Activated CD8-positive, alpha-beta T cell treated with anti-CD3 and anti-CD28 coated beads for 36 hours (primary cell): Measurements from ENCODE around the gene CCDC102B. TPM values are rescaled to one million over a fixed set of nuclear protein-coding genes. Genes with fewer than 3 reads are reported as not detected.

Source experiments
- ATAC-seq: fragments of 200-7000 bp; cut with Tn5 transposase; one replicate; pipeline ENCODE4 v1.10.0; 2021; ENCODE audit warnings: mild to moderate bottlenecking, moderate library complexity
- CTCF ChIA-PET: fragments of 350-600 bp; sonication (Branson Sonifier 250); formaldehyde crosslinking; loops from one replicate; lab custom pipeline; 2021; ENCODE audit warnings: antibody characterized with exemption; lab: Charles Lee
- POLR2A ChIA-PET: fragments of 350-600 bp; sonication (Branson Sonifier 250); formaldehyde crosslinking; loops from one replicate; lab custom pipeline; 2021; ENCODE audit warnings: antibody characterized with exemption; lab: Charles Lee
- DNase-seq: peaks from one replicate; pipeline ENCODE4 v3.0.0-alpha.2; 2020
- H3K27ac Mint-ChIP-seq: one replicate; pipeline ENCODE4 v1.8.0; 2021; ENCODE audit warnings: mild to moderate bottlenecking, mixed read lengths
- H3K27me3 Mint-ChIP-seq: one replicate; pipeline ENCODE4 v1.8.0; 2021; ENCODE audit warnings: mixed read lengths
- H3K36me3 Mint-ChIP-seq: one replicate; pipeline ENCODE4 v1.8.0; 2021; ENCODE audit warnings: low read depth, mixed read lengths
- H3K4me1 Mint-ChIP-seq: one replicate; pipeline ENCODE4 v1.8.0; 2021; ENCODE audit warnings: low read depth, mixed read lengths
- H3K4me3 Mint-ChIP-seq: one replicate; pipeline ENCODE4 v1.8.0; 2021; ENCODE audit warnings: mild to moderate bottlenecking, moderate library complexity, mixed read lengths
- H3K9me3 Mint-ChIP-seq: one replicate; pipeline ENCODE4 v1.8.0; 2021; ENCODE audit warnings: mixed read lengths
- CTCF ChIP-seq: fragments of 200-600 bp; IDR thresholded peaks from one replicate; pipeline ENCODE4 v1.8.0; 2022; ENCODE audit warnings: antibody characterized with exemption, mild to moderate bottlenecking
- intact Hi-C: fragments of 100-400 bp; cut with micrococcal nuclease; formaldehyde crosslinking; loops from one replicate; pipeline ENCODE4 v1.10.0; 2022
- total RNA-seq, 2 experiments: library from RNA; stranded (reverse); gene quantifications; one replicate each; pipeline ENCODE4 v1.2.3, GENCODE V29; 2021

CCDC102B gene
- total RNA-seq, 2 experiments from 2014 or later = 0.95 to 2.1 TPM

DNA sequence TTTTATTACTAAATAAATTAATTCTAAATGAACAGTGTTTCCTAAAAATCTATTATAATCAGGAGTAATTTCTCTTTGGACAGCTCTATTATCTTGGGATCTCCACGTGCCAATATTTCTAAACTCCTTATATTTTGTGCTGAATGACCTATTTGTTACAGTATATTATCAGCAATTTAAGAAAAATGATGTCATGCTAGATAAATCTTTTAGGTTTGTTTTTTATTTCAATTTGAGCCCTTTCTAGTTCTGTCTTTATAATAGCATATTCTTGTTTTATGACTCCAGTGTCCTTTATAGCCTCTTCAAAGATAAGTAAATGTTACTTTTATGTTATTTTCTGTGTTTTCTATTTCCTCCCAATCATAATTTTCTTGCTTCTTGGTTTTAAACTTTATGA, 269.2 kb downstream of the CCDC102B start:
- ATAC-seq (no peak), DNase-seq (no peak)
- H3K27me3 Mint-ChIP-seq = no peaks in the 10 kb centered on the region
- H3K4me1 Mint-ChIP-seq = no peaks in the 10 kb centered on the region
- ChIA-PET POLR2A (interaction anchor here (1.5 kb wide), 1 partner anchor 17 kb away, joined by 3 read pairs; no protein-coding TSS in a partner anchor), CTCF (no interaction called here)
- intact Hi-C loops = no loop called here
- no peak overlapping the region for H3K27ac Mint-ChIP-seq
- H3K9me3 Mint-ChIP-seq = no peaks in the 10 kb centered on the region
- no peaks in the 10 kb centered on the region for H3K36me3 Mint-ChIP-seq
- H3K4me3 Mint-ChIP-seq = no peak overlapping the region
- no peak for TF ChIP-seq CTCF

GRCh38 chr18:69071680-69072079, 273.8 kb downstream of the CCDC102B start:
- H3K4me3 Mint-ChIP-seq = no peak overlapping the region
- H3K4me1 Mint-ChIP-seq = no peaks in the 10 kb centered on the region
- no peaks in the 10 kb centered on the region for H3K27me3 Mint-ChIP-seq
- no peak overlapping the region for H3K27ac Mint-ChIP-seq
- H3K36me3 Mint-ChIP-seq = no peaks in the 10 kb centered on the region
- ATAC-seq (no peak), DNase-seq (no peak)
- ChIA-PET CTCF (no interaction called here), POLR2A (no interaction called here)
- no peaks in the 10 kb centered on the region for H3K9me3 Mint-ChIP-seq
- intact Hi-C loops = no loop called here
- no peak for TF ChIP-seq CTCF

DNA sequence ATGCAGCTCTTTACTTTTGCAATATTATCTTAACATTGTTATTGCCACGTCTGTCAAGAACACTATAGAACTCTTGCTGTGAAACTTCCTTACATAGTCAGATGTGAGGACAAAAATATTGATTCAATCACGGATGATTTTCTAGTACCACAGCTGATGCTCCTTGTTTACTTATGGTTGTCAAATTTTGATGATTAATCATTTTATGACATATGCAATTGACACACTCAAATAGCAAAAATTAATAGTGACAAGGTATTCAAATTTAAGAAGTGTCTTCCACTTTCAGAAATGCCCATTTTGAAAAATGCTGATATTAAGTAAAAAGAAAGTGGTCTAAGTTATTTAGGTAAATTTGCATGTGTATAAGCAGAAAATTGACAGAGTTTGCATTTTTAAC, 284.0 kb downstream of the CCDC102B start:
- TF ChIP-seq CTCF = no peak
- intact Hi-C loops = no loop called here
- H3K27ac Mint-ChIP-seq = no peak overlapping the region
- no peaks in the 10 kb centered on the region for H3K9me3 Mint-ChIP-seq
- H3K27me3 Mint-ChIP-seq = no peaks in the 10 kb centered on the region
- no peaks in the 10 kb centered on the region for H3K4me1 Mint-ChIP-seq
- H3K4me3 Mint-ChIP-seq = no peak overlapping the region
- ChIA-PET POLR2A (no interaction called here), CTCF (interaction anchor here (0.7 kb wide), 2 partner anchors 56 to 262 kb away, joined by 3 to 5 read pairs; no protein-coding TSS in a partner anchor)
- DNase-seq = no peak
- no peaks in the 10 kb centered on the region for H3K36me3 Mint-ChIP-seq
- ATAC-seq = no peak

DNA sequence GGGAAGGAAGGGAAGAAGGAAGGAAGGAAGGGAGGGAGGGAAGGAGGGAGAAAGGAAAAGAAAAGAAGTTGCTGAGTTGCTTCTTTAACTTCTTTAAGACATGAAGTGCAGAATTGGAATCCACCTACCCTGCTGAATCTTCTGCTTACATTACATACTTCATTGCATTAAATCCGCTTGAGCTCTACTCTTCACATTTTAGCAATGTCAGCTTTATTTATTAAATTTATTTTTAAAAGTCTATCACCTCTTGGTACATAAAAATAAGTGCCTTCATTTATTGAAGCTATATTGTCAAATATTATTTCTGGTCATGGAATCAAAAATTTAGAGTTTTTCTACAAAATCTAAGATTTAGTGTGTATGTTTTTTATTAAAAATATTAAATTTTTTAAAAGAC, 284.6 kb downstream of the CCDC102B start:
- no peaks in the 10 kb centered on the region for H3K9me3 Mint-ChIP-seq
- CTCF ChIA-PET = interaction anchor here (0.7 kb wide), 2 partner anchors 57 to 263 kb away, joined by 3 to 5 read pairs; no protein-coding TSS in a partner anchor
- H3K4me1 Mint-ChIP-seq = no peaks in the 10 kb centered on the region
- DNase-seq (no peak), ATAC-seq (no peak)
- no peaks in the 10 kb centered on the region for H3K36me3 Mint-ChIP-seq
- no peak overlapping the region for H3K4me3 Mint-ChIP-seq
- H3K27me3 Mint-ChIP-seq = no peaks in the 10 kb centered on the region
- H3K27ac Mint-ChIP-seq = no peak overlapping the region
- no peak for TF ChIP-seq CTCF
- POLR2A ChIA-PET = no interaction called here
- intact Hi-C loops = no loop called here

GRCh38 chr18:69085951-69086350, 288.1 kb downstream of the CCDC102B start:
- ChIA-PET POLR2A (no interaction called here), CTCF (no interaction called here)
- Mint-ChIP-seq H3K4me1 (no peaks in the 10 kb centered on the region), H3K9me3 (no peaks in the 10 kb centered on the region), H3K36me3 (no peaks in the 10 kb centered on the region), H3K27ac (no peak overlapping the region), H3K27me3 (no peaks in the 10 kb centered on the region), H3K4me3 (no peak overlapping the region)
- no peak for ATAC-seq
- TF ChIP-seq CTCF = no peak
- intact Hi-C loops = no loop called here
- DNase-seq = no peak
